GM12864 (cell line): ENCODE data around the gene RPL10A.

Experiments used
- DNase-seq: peaks from one replicate; pipeline ENCODE4 v3.0.0-alpha.2; 2011; ENCODE audit warnings: low read depth
- H3K4me3 ChIP-seq: 2 replicates; pipeline ENCODE4 v1.5.1; 2011; ENCODE audit warnings: mild to moderate bottlenecking, low read depth, low read length, control low read depth
- CTCF ChIP-seq: IDR thresholded peaks from 2 replicates; pipeline ENCODE4 v1.5.1; 2011; ENCODE audit warnings: low read depth, mild to moderate bottlenecking, moderate library complexity, low read length, control low read depth, inconsistent platforms; ENCODE audit errors: missing control alignments

Gene RPL10A

GRCh38 chr6:35461270-35461669 lies 6.9 kb upstream of the RPL10A start:
- H3K4me3 ChIP-seq = no peak overlapping the region
- no peak for TF ChIP-seq CTCF
- DNase-seq = no peak

- DNase-seq = no peak
- no peak for TF ChIP-seq CTCF
- no peak overlapping the region for H3K4me3 ChIP-seq
Observed at GRCh38 chr6:35463292-35463691, 4.9 kb upstream of the RPL10A start.

GRCh38 chr6:35465646-35466045 lies 2.6 kb upstream of the RPL10A start:
- H3K4me3 ChIP-seq = no peak overlapping the region
- TF ChIP-seq CTCF = no peak
- no peak for DNase-seq

- DNase-seq = no peak
- H3K4me3 ChIP-seq = peak overlapping the region; percentile 79
- TF ChIP-seq CTCF = no peak
Observed at GRCh38 chr6:35468980-35469750, 964 bp downstream of the RPL10A start.

- H3K4me3 ChIP-seq = peak overlapping the region; percentile 79
- TF ChIP-seq CTCF = no peak
- DNase-seq = no peak
Observed at GRCh38 chr6:35469751-35470662, 1.8 kb downstream of the RPL10A start.

- no peak for DNase-seq
- H3K4me3 ChIP-seq = peak overlapping the region; percentile 79
- TF ChIP-seq CTCF = no peak
Observed at GRCh38 chr6:35470663-35471120, 2.5 kb downstream of the RPL10A start.
